ENCODE data around the gene MAP3K15.

GRCh38 chrX:19368576-19368975, 146.7 kb downstream of the MAP3K15 start:
- TF ChIP-seq EZH2 (IDR thresholded peaks at IDR 0.05; ENCODE audit: insufficient read depth, poor library complexity, severe bottlenecking) (no peak), EZH2phosphoT487 (IDR thresholded peaks at IDR 0.05; ENCODE audit: insufficient read depth, low read depth) (no peak)

Data from GM23248 (cell line).